ENCODE results near the gene C12orf76. TPM values are rescaled to one million over a fixed set of nuclear protein-coding genes. Genes with fewer than 3 reads are reported as not detected.

Gene C12orf76
- total RNA-seq, 4 donors from 2014 or later = 9.3 to 11.0 (median 10.1) TPM; not detected in 1

GRCh38 chr12:110035534-110036104, 12.7 kb downstream of the C12orf76 start:
- Histone ChIP-seq H3K36me3 (peaks cover 0 to 49% (median 12%) of the 10 kb centered on the region in 4 donors), H3K4me1 (peaks cover 0 to 25% (median 16%) of the 10 kb centered on the region in 4 donors), H3K27ac (no peak overlapping the region), H3K4me3 (no peak overlapping the region), H3K9me3 (no peaks in the 10 kb centered on the region), H3K27me3 (no peaks in the 10 kb centered on the region)
- TF ChIP-seq EP300 (IDR thresholded peaks at IDR 0.05; ENCODE audit: low read depth) (no peak), CTCF (IDR thresholded peaks at IDR 0.05) (no peak), POLR2A (IDR thresholded peaks at IDR 0.05) (no peak), POLR2AphosphoS5 (IDR thresholded peaks at IDR 0.05) (no peak)
- in situ Hi-C loops (cut with MboI; ENCODE audit: low pct_ligation_motif_present in 1 of 4, low pct_unique_long_range_greater_than_20kb in 1 of 4, low sequenced_read_pairs in 3 of 4) (no loop called here), intact Hi-C loops (cut with DNase I; ENCODE audit: low total_unique reads) (no loop called here)
- 90 to 93% methylated on average over 4 to 7 of the region's 7 CpGs for WGBS, 2 donors (ENCODE audit: low coverage in 1 of 2)
- no peak for DNase-seq

GRCh38 chr12:110033888-110034287, 14.4 kb downstream of the C12orf76 start:
- H3K9me3 ChIP-seq = no peaks in the 10 kb centered on the region
- no peak for DNase-seq
- WGBS, 2 donors (ENCODE audit: low coverage in 1 of 2) = 92 to 100% methylated on average over 1 to 3 of the region's 3 CpGs
- H3K4me1 ChIP-seq = peaks cover 0 to 8% (median 6%) of the 10 kb centered on the region in 4 donors
- in situ Hi-C loops (cut with MboI; ENCODE audit: low pct_ligation_motif_present in 1 of 4, low pct_unique_long_range_greater_than_20kb in 1 of 4, low sequenced_read_pairs in 3 of 4) (no loop called here), intact Hi-C loops (cut with DNase I; ENCODE audit: low total_unique reads) (no loop called here)
- H3K36me3 ChIP-seq = peaks cover 0 to 55% (median 19%) of the 10 kb centered on the region in 4 donors
- no peak overlapping the region for H3K27ac ChIP-seq
- no peak for TF ChIP-seq CTCF (IDR thresholded peaks at IDR 0.05)
- TF ChIP-seq POLR2AphosphoS5 (IDR thresholded peaks at IDR 0.05) = no peak
- TF ChIP-seq EP300 (IDR thresholded peaks at IDR 0.05; ENCODE audit: low read depth) = no peak
- TF ChIP-seq POLR2A (IDR thresholded peaks at IDR 0.05) = no peak
- no peak overlapping the region for H3K4me3 ChIP-seq
- no peaks in the 10 kb centered on the region for H3K27me3 ChIP-seq

- H3K4me3 ChIP-seq = no peak overlapping the region
- H3K27ac ChIP-seq = no peak overlapping the region
- peaks cover 0 to 49% (median 17%) of the 10 kb centered on the region in 4 donors for H3K36me3 ChIP-seq
- intact Hi-C loops (cut with DNase I; ENCODE audit: low total_unique reads) = no loop called here
- H3K4me1 ChIP-seq = peaks cover 0 to 6% (median 2%) of the 10 kb centered on the region in 4 donors
- no peak for DNase-seq
- in situ Hi-C loops (cut with MboI; ENCODE audit: low pct_ligation_motif_present in 1 of 4, low pct_unique_long_range_greater_than_20kb in 1 of 4, low sequenced_read_pairs in 3 of 4) = no loop called here
- no peaks in the 10 kb centered on the region for H3K27me3 ChIP-seq
- no peaks in the 10 kb centered on the region for H3K9me3 ChIP-seq
- WGBS, 2 donors (ENCODE audit: low coverage in 1 of 2) = 95% methylated on average over 2 of the region's 2 CpGs; no CpG with 5 or more reads in 1 of the 2 donors
- TF ChIP-seq POLR2AphosphoS5 (IDR thresholded peaks at IDR 0.05) (no peak), POLR2A (IDR thresholded peaks at IDR 0.05) (no peak), EP300 (IDR thresholded peaks at IDR 0.05; ENCODE audit: low read depth) (no peak), CTCF (IDR thresholded peaks at IDR 0.05) (no peak)
These were observed 19.0 kb downstream of the C12orf76 start for GRCh38 chr12:110029290-110029815.

- 82 to 88% methylated on average over 2 to 6 of the region's 6 CpGs for WGBS, 2 donors (ENCODE audit: low coverage in 1 of 2)
- Histone ChIP-seq H3K4me1 (peaks cover 0 to 10% (median 2%) of the 10 kb centered on the region in 4 donors), H3K36me3 (peaks cover 0 to 42% (median 16%) of the 10 kb centered on the region in 4 donors), H3K27ac (no peak overlapping the region), H3K27me3 (no peaks in the 10 kb centered on the region), H3K9me3 (no peaks in the 10 kb centered on the region), H3K4me3 (no peak overlapping the region)
- no peak for TF ChIP-seq CTCF (IDR thresholded peaks at IDR 0.05)
- no peak for TF ChIP-seq POLR2A (IDR thresholded peaks at IDR 0.05)
- no peak for TF ChIP-seq POLR2AphosphoS5 (IDR thresholded peaks at IDR 0.05)
- no peak for TF ChIP-seq EP300 (IDR thresholded peaks at IDR 0.05; ENCODE audit: low read depth)
- in situ Hi-C loops (cut with MboI; ENCODE audit: low pct_ligation_motif_present in 1 of 4, low pct_unique_long_range_greater_than_20kb in 1 of 4, low sequenced_read_pairs in 3 of 4) = no loop called here
- intact Hi-C loops (cut with DNase I; ENCODE audit: low total_unique reads) = no loop called here
- no peak for DNase-seq
These were observed 20.0 kb downstream of the C12orf76 start for GRCh38 chr12:110028323-110028722.
